C4-2B (cell line): ENCODE data around the gene TNNC1.

ENCODE experiments used
- H3K27ac ChIP-seq: fragments of 450-650 bp; 2 replicates; pipeline ENCODE4 v1.5.1; 2017
- CTCF ChIP-seq: fragments of 450-650 bp; conservative IDR thresholded peaks from 2 replicates; pipeline ENCODE4 v1.5.1; 2017; ENCODE audit warnings: mild to moderate bottlenecking
- ZFX ChIP-seq: fragments of 450-650 bp; IDR thresholded peaks from 2 replicates; pipeline ENCODE4 v1.6.1; 2017

Gene TNNC1

GRCh38 chr3:52477076-52477795, 23.4 kb upstream of the TNNC1 start:
- TF ChIP-seq CTCF: no peak
- TF ChIP-seq ZFX: no peak
- no peak overlapping the region for H3K27ac ChIP-seq

- H3K27ac ChIP-seq: no peak overlapping the region
- TF ChIP-seq ZFX: no peak
- no peak for TF ChIP-seq CTCF
Observed at GRCh38 chr3:52473026-52473425, 19.2 kb upstream of the TNNC1 start.

- H3K27ac ChIP-seq: no peak overlapping the region; the same call in 1 of the 2 replicates
- TF ChIP-seq ZFX (no peak), CTCF (peak; percentile 38)
Observed at GRCh38 chr3:52472239-52473000, 18.6 kb upstream of the TNNC1 start.

GRCh38 chr3:52471371-52472238, 17.8 kb upstream of the TNNC1 start:
- peak overlapping the region; percentile 58 for H3K27ac ChIP-seq
- no peak for TF ChIP-seq ZFX
- peak; percentile 89 for TF ChIP-seq CTCF

- TF ChIP-seq CTCF: no peak
Observed at GRCh38 chr3:52470920-52471319, 17.1 kb upstream of the TNNC1 start.

GRCh38 chr3:52469001-52469400, 15.2 kb upstream of the TNNC1 start:
- peak overlapping the region; percentile 47 for H3K27ac ChIP-seq
- no peak for TF ChIP-seq ZFX
- no peak for TF ChIP-seq CTCF

More at GRCh38 chr3:52470920-52471319, 17.1 kb upstream of the TNNC1 start:
- H3K27ac ChIP-seq: peak overlapping the region; percentile 58

- H3K27ac ChIP-seq: peak overlapping the region; percentile 38; the same call in 1 of the 2 replicates
- TF ChIP-seq ZFX: no peak
- TF ChIP-seq CTCF: no peak
Observed at GRCh38 chr3:52468336-52468735, 14.5 kb upstream of the TNNC1 start.
